ENCODE data around the gene CLEC14A. TPM values are rescaled to one million over a fixed set of nuclear protein-coding genes. Genes with fewer than 3 reads are reported as not detected.

Gene CLEC14A
- total RNA-seq, 1 donor from 2014 or later, result 28.8 TPM

GRCh38 chr14:38253676-38254075, 2.2 kb downstream of the CLEC14A start:
- intact Hi-C loops (cut with DNase I), result loop anchor here (10.0 kb wide), 1 partner anchor 111 kb away; no protein-coding TSS in a partner anchor
- no peak for DNase-seq
- no peak for ATAC-seq (ENCODE audit: poor library complexity)

GRCh38 chr14:38252066-38252710, 3.7 kb downstream of the CLEC14A start:
- ATAC-seq (ENCODE audit: poor library complexity) (no peak), DNase-seq (no peak)
- intact Hi-C loops (cut with DNase I), result loop anchor here (10.0 kb wide), 1 partner anchor 113 kb away; no protein-coding TSS in a partner anchor

- intact Hi-C loops (cut with DNase I), result loop anchor here (10.0 kb wide), 1 partner anchor 114 kb away; no protein-coding TSS in a partner anchor
- no peak for DNase-seq
- ATAC-seq (ENCODE audit: poor library complexity), result no peak
These were observed 5.6 kb downstream of the CLEC14A start for GRCh38 chr14:38250331-38250730.

GRCh38 chr14:38248321-38249028, 7.4 kb downstream of the CLEC14A start:
- DNase-seq, result no peak
- no peak for ATAC-seq (ENCODE audit: poor library complexity)
- intact Hi-C loops (cut with DNase I), result no loop called here

GRCh38 chr14:38243696-38244240, 12.1 kb downstream of the CLEC14A start:
- no peak for ATAC-seq (ENCODE audit: poor library complexity)
- DNase-seq, result no peak
- intact Hi-C loops (cut with DNase I), result no loop called here

- no peak for DNase-seq
- intact Hi-C loops (cut with DNase I), result no loop called here
- ATAC-seq (ENCODE audit: poor library complexity), result no peak
These were observed 17.0 kb downstream of the CLEC14A start for GRCh38 chr14:38238878-38239277.

GRCh38 chr14:38238332-38238731, 17.6 kb downstream of the CLEC14A start:
- DNase-seq (no peak), ATAC-seq (ENCODE audit: poor library complexity) (no peak)
- intact Hi-C loops (cut with DNase I), result no loop called here

- intact Hi-C loops (cut with DNase I), result no loop called here
- ATAC-seq (ENCODE audit: poor library complexity), result no peak
- no peak for DNase-seq
These were observed 22.7 kb downstream of the CLEC14A start for GRCh38 chr14:38233218-38233617.

- intact Hi-C loops (cut with DNase I), result no loop called here
- ATAC-seq (ENCODE audit: poor library complexity) (no peak), DNase-seq (no peak)
These were observed 29.5 kb downstream of the CLEC14A start for GRCh38 chr14:38226366-38226765.

GRCh38 chr14:38225946-38226345, 29.9 kb downstream of the CLEC14A start:
- intact Hi-C loops (cut with DNase I), result no loop called here
- no peak for DNase-seq
- ATAC-seq (ENCODE audit: poor library complexity), result no peak

GRCh38 chr14:38224338-38224737, 31.6 kb downstream of the CLEC14A start:
- intact Hi-C loops (cut with DNase I), result no loop called here
- DNase-seq (no peak), ATAC-seq (ENCODE audit: poor library complexity) (no peak)

GRCh38 chr14:38221077-38221476, 34.8 kb downstream of the CLEC14A start:
- ATAC-seq (ENCODE audit: poor library complexity), result no peak
- intact Hi-C loops (cut with DNase I), result no loop called here
- DNase-seq, result no peak

GRCh38 chr14:38217553-38217952, 38.3 kb downstream of the CLEC14A start:
- ATAC-seq (ENCODE audit: poor library complexity), result no peak
- DNase-seq, result no peak
- intact Hi-C loops (cut with DNase I), result no loop called here

GRCh38 chr14:38213001-38213400, 42.9 kb downstream of the CLEC14A start:
- ATAC-seq (ENCODE audit: poor library complexity) (no peak), DNase-seq (no peak)
- intact Hi-C loops (cut with DNase I), result no loop called here

GRCh38 chr14:38212111-38212510, 43.8 kb downstream of the CLEC14A start:
- intact Hi-C loops (cut with DNase I), result no loop called here
- ATAC-seq (ENCODE audit: poor library complexity), result no peak

GRCh38 chr14:38211255-38211735, 44.6 kb downstream of the CLEC14A start:
- no peak for ATAC-seq (ENCODE audit: poor library complexity)
- no peak for DNase-seq

More at GRCh38 chr14:38212111-38212510, 43.8 kb downstream of the CLEC14A start:
- no peak for DNase-seq

GRCh38 chr14:38210587-38211216, 45.2 kb downstream of the CLEC14A start:
- ATAC-seq (ENCODE audit: poor library complexity), result peak; percentile 60
- intact Hi-C loops (cut with DNase I), result no loop called here

More at GRCh38 chr14:38211255-38211735, 44.6 kb downstream of the CLEC14A start:
- intact Hi-C loops (cut with DNase I), result no loop called here

GRCh38 chr14:38209572-38210557, 46.0 kb downstream of the CLEC14A start:
- DNase-seq, result no peak

More at GRCh38 chr14:38210587-38211216, 45.2 kb downstream of the CLEC14A start:
- peak; percentile 52 for DNase-seq

More at GRCh38 chr14:38209572-38210557, 46.0 kb downstream of the CLEC14A start:
- intact Hi-C loops (cut with DNase I), result no loop called here
- ATAC-seq (ENCODE audit: poor library complexity), result no peak

All from Right ventricle myocardium superior (tissue), 1 donor.